ENCODE measurements around the gene NTSR1. TPM values are rescaled to one million over a fixed set of nuclear protein-coding genes. Genes with fewer than 3 reads are reported as not detected.

Gene NTSR1
- total and polyA plus RNA-seq, 2 donors (not counting 1 experiment from before 2014, with no cell fraction given) = not detected

DNA sequence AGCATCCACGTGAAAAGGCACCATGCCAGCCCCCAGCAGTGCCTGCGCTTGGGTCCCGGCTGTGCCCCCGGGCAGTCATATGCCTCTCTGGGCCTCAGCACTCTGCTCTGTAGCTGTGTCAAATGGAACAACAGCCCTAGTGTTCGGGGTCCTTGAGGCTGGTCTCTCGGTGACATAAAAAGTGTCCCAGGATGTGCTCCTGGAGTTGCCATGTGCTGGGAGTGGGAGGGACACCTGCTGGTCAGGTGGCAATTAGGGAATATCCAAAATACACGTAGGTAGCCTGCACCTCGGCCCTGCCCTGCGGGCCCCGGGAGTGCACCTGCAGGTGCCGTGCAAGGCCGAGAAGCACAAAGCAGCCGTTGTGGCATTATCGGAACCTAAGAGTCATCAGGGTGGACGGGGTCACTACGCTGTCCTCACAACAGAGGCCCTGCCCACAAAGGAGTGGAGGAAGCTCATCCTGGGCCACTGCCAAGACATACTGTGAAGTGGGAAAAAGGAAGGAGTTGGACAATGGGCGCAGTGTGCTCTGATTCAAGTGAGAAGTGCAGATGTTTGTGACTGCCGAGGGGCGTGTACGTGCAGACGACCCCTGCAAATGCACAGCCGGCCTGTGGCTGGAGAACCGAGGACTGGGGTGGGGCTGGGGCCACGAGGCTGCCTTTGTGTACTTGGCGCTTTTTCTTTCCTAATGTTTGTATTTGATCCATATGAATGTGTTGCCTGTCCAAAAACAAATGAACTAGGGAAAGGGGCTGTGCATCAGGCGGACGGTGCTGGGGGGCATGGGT is 41.7 kb upstream of the NTSR1 start:
- no peak overlapping the region for H3K4me3 ChIP-seq (ENCODE audit: control extremely low read depth in 1 of 5, extremely low read depth in 1 of 5, insufficient read depth in 1 of 5, low read depth in 2 of 5, low read length in 4 of 5)
- no peak overlapping the region for H3K4me3 Mint-ChIP-seq
- H3K9me3 ChIP-seq (ENCODE audit: control extremely low read depth in 1 of 3, control insufficient read depth in 2 of 3, insufficient read depth in 1 of 3, low read length in 2 of 3) = no peaks in the 10 kb centered on the region
- TF ChIP-seq EZH2 (IDR thresholded peaks at IDR 0.05; ENCODE audit: borderline replicate concordance, insufficient read depth, low read depth, low read length, poor library complexity, severe bottlenecking) = no peak
- TF ChIP-seq, protein P1, sequence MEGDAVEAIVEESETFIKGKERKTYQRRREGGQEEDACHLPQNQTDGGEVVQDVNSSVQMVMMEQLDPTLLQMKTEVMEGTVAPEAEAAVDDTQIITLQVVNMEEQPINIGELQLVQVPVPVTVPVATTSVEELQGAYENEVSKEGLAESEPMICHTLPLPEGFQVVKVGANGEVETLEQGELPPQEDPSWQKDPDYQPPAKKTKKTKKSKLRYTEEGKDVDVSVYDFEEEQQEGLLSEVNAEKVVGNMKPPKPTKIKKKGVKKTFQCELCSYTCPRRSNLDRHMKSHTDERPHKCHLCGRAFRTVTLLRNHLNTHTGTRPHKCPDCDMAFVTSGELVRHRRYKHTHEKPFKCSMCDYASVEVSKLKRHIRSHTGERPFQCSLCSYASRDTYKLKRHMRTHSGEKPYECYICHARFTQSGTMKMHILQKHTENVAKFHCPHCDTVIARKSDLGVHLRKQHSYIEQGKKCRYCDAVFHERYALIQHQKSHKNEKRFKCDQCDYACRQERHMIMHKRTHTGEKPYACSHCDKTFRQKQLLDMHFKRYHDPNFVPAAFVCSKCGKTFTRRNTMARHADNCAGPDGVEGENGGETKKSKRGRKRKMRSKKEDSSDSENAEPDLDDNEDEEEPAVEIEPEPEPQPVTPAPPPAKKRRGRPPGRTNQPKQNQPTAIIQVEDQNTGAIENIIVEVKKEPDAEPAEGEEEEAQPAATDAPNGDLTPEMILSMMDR (IDR thresholded peaks at IDR 0.05) = no peak
- ATAC-seq (ENCODE audit: low read depth) = no peak
- H3K27me3 ChIP-seq (replicated peaks in 1 of 4; ENCODE audit: control extremely low read depth in 1 of 4, control insufficient read depth in 3 of 4, insufficient read depth in 4 of 4, low read length in 3 of 4) = no peaks in the 10 kb centered on the region
- H2AFZ ChIP-seq (ENCODE audit: insufficient read depth, low read depth, low read length, poor library complexity, severe bottlenecking) = no peak overlapping the region
- ChIA-PET POLR2A (interaction anchor here (0.6 kb wide), 1 partner anchor 15 kb away, joined by 5 read pairs; no protein-coding TSS in a partner anchor), CTCF (interaction anchor here (1.2 to 2.0 kb wide), 5 partner anchors 16 to 142 kb away, joined by 4 to 9 read pairs (median 7); no protein-coding TSS in a partner anchor)
- H3K9me3 Mint-ChIP-seq (ENCODE audit: insufficient read depth) = no peaks in the 10 kb centered on the region
- intact Hi-C loops (cut with micrococcal nuclease) = no loop called here
- WGBS (ENCODE audit: insufficient coverage) = 97% methylated on average over 27 of the region's 27 CpGs
- H3K9ac ChIP-seq (ENCODE audit: low read length) = no peak overlapping the region
- peaks cover 3% of the 10 kb centered on the region for H3K79me2 ChIP-seq (ENCODE audit: control insufficient read depth, insufficient read depth, low read length)
- H3K4me1 Mint-ChIP-seq = no peaks in the 10 kb centered on the region
- no peak overlapping the region for H3K27ac Mint-ChIP-seq
- no peak for DNase-seq
- no peaks in the 10 kb centered on the region for H3K4me1 ChIP-seq (ENCODE audit: control insufficient read depth in 2 of 2, insufficient read depth in 2 of 2, low read length in 2 of 2)
- H3K27me3 Mint-ChIP-seq = no peaks in the 10 kb centered on the region
- H4K20me1 ChIP-seq (ENCODE audit: control insufficient read depth, insufficient read depth, low read length, poor library complexity, severe bottlenecking) = no peaks in the 10 kb centered on the region
- H3K27ac ChIP-seq (ENCODE audit: low read length in 2 of 2) = no peak overlapping the region
- no peak overlapping the region for H3K4me2 ChIP-seq (replicated peaks; ENCODE audit: low read depth, low read length, poor library complexity, severe bottlenecking)
- H3K36me3 ChIP-seq (replicated peaks in 1 of 2; ENCODE audit: control extremely low read depth in 1 of 2, control insufficient read depth in 1 of 2, extremely low read depth in 1 of 2, insufficient read depth in 2 of 2, low read length in 1 of 2) = no peaks in the 10 kb centered on the region

Data from B cell (primary cell).